HuH-7 (cell line): ENCODE data around the gene ZNF732.
"Not testable (repeated sequence)": the region's sequence is repeated elsewhere in the genome, so short reads cannot be mapped to it uniquely, and the experiment has no call there.

Experiments used
- DNase-seq: peaks from one replicate; pipeline ENCODE4 v3.0.0; 2011; ENCODE audit warnings: low spot score

ZNF732 gene

DNA sequence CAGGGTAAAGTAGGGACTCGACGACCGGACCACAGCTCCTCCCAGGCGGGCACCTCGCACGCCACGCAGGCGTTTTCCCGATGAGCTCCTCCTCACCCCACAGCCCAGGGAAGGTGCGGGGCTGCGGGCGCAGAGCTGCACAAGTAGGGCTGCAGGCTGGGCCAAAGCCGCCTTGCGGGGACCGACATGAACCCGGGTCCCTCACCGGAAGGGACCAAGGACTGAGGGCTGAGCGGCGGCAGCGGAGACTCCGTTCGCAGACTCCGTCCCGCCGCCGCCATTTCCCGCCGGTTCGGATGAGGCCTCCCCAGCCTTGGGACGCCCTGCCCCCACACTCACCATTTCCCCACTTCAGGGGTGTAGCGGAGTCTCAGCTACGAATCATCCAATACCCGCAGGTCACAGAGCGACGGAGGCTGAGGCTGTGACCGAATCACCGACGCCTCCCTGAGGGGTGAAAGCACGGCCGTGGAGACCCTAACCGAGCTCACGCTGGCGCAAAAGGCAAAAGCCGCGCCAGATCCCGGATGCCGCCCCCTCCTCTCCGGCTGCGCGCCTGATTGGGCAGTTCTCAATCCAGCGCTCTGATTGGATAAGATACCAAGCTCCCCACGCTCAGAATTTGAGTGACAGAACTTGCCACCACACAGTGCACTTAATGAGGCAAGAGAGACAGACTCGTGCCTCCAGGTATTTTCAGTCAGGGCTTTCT, at the start of gene ZNF732:
ZNF732 (minus strand) TSS at position 506 of the 712 bp plus-strand sequence; CDS start at position 342, 164 bp downstream.
- no peak for DNase-seq

DNA sequence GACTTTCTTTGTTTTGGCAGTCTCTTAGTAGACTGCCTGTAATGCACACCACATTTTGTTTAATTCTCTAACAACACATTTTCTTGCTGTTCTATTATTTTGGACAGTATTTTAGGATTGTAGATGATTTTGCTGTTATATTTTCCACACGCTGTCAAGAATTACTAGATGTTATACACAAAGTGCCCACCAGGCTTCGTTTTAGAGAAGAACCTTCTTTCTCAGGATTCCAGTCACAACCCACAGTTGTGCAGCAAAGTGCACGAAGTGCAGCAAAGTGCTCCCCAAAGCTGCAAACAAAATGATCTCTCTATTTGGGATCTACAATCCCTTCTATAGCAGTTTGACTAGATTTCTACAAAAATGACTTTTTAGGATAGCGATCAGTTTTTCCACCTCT, 34.7 kb upstream of the ZNF732 start:
- no peak for DNase-seq

DNA sequence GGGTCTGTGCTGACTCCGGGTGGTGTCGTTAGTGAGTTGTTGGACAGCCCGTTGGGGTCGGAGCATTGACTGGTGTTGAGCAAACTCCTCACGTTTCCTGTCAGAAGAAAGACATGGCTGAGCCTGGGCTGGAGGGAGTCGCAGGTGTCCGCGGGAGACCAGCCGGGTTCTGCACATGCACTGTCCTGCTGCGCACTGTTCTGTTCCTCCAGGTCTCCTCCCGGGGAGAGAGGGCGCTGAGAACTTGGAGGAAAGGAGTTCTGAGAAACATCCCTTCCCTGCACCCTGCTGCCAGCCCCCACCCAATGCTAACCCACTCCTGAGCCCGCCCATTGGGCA, 33.5 kb upstream of the ZNF732 start:
- DNase-seq, result no peak

DNA sequence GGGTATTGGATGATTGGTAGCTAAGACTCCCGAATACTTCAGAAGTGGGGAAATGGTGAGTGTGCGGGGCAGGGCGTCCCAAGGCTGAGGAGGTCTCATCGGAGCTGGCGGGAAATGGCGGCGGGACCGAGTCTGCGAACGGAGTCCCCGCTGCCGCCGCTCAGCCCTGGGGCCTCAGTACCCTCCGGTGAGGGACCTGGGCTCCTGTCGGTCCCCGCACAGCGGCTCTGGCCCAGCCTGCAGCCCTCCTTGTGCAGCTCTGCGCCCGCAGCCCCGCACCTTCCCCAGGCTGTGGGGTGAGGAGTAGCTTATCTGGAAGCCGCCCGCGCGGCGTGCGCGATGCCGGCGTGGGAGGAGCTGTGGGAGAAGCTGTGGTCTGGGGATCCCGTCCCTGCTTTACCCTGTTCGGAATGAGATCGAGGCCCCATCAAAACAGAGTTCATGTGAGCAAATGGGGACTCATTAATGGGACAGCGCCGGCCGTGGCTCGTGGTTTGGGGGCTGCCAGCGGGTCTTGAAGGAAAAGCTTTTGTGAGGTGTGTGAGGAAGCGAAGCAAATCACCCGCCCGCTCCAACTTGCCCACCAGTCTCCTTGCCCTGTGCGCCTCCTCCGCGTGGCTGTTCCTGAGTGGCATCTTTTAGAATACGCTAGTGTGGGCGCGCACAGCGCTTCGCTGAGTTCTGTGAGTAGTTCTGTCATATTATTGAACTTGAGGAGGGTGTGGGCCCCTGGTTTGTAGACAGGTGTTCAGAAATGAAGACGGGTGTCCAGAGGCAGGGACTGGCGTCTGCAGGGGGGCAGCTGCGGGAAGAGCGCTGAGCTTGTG, 32.9 kb upstream of the ZNF732 start:
- DNase-seq, result no peak

DNA sequence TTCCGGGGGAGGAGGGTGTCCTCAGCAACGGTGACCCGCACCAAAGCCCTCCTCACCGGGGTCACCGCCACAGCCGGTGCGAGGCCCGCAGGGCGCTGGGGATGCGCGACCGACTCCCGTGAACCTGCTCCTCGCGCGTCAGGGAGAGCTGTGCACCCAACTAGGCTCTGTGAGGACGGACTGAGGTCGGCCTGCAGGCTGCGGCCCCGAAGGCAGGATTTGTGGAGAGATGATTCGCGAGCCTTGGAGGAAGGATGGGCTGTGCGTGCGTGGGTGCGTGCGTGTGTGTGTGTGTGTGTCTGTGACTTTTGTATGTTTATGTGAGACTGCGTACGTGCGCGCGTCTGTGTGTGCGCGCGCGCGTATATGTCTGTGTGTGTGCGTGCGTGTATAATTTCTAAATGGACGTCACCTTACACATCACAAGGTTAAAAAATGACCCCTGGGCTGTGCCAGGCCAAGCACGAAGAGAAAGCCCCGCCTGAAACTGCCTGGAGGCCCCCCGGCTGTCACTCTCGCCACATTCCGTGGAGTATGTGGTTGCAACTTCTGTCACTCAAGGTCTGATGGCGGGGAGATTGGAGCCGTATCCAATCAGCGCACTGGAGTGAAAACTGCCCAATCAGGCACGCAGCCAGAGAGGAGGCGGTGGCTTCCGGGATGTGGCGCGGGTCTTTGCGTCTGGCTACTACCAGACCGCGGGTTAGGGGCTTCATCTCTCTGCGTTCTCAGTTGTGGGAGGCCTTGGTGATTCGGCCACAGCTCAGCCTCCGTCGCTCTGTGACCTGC, 32.1 kb upstream of the ZNF732 start, which contains the start of gene ZNF141:
ZNF141 (plus strand) TSS at position 672 of the 789 bp plus-strand sequence. CDS start 170 bp downstream, outside the sequence.
- DNase-seq, result peak; percentile 94

DNA sequence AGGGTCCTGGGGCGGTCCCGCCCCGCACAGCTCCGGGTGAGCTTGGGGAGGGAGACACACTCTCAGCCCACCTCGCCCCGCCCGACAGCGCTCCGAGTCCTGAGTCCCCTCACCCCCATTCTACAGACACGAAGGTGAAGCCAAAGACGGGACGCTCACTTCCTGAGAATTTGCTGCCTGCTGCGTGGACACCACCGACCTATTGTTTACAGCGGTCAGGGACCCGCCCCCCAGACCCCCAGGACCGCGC, 31.5 kb upstream of the ZNF732 start:
- DNase-seq, result no peak

DNA sequence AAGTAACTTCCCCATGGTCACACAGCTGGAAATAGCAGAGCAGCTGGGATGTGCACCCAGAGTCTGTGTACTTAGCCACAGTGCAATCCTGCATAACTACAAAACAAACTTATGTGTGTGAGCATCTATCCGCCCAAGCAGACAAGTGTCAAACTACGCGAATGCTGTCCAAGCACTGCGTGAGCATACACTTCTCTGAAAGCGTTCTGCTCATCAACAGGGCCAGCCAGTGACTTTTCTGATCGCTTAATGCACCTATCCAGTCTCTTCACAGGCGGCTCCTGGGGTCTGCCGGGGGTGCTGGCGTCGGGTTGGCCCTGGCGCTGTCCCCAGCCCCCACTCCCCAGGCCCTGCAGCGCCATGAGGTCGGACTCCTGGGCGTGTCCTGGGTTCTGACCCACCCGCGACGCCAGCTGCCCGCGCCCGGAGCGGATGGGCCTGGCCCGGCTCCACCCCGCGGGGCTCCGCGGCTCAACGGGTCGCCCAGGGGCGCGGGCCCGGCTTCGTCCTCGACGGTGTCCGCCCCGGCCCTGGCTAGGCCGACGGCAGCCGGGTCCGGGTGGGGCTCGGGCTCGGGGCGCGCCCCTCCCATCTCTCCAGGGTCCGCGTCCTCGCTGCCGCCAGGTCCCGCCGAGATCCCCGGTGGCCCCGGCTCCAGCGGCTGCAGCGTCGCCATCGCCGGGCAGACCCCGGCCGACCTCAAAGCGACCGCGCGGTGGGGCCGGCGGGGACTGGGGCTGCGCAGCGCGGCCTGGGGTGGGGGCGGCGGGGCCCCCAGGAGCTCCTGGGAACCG, 31.0 kb upstream of the ZNF732 start:
- no peak for DNase-seq

DNA sequence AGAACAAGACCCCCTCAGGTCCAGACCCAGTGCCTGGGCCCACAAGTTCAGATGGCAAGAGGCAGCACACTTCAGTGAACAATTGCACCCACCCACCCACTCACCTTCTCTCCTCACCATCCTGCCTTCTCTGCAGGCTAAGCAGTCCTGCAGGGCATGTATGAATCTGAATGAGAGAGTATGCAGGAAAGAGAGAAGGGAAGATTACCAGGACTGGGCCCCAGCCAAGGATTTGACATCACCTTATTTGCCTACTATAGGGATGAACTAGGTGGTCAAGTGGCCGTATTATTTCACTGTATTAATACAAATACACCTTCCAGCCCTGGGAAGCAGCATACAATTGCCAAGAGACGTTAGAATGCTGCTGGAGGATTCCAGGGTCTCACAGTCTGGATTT, 30.2 kb upstream of the ZNF732 start:
- no peak for DNase-seq

DNA sequence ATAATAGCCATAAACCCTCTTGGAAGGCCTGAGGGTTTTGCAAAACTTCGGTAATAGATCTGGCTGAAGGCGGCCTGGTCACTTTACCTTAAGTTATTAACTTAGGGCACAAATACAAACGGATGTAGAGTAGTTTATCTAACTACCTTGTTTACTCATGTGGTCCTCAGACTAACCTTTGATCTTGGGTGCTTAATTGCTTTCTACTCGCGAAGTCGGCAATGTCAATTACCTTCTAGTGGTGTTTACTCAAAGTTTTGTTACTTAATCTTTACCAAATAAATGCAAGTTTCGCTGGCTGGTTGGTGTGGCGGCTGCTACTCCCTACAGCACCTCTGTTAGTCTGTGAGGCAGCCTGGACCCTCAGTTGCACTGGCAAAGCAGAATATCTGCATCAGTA, 23.5 kb upstream of the ZNF732 start:
- DNase-seq, result peak; percentile 11

DNA sequence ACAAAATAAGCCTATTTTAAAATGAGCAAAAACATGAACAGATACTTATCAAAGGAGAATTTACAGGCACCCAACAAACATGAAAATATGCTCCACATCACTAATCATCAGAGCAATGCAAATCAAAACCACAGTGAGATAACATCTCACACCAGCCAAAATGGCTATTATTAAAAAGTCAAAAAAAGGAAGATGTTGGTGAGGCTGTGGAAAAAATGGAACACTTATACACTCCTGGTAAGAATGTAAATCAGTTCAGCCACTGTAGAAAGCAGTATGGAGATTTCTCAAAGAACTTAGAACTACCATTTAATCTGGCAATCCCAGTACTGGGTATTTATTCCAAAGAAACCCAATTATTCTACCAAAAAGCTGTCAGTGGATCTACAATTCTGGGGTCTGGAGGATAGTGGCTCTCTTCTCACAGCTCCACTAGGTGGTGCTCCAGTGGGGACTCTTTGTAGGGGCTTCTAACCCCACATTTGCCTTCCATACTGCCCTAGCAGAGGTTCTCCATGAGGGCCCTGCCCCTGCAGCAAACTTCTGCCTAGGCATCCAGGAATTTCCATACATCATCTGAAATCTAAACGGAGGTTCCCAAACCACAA, 9.1 kb upstream of the ZNF732 start:
- no peak for DNase-seq

DNA sequence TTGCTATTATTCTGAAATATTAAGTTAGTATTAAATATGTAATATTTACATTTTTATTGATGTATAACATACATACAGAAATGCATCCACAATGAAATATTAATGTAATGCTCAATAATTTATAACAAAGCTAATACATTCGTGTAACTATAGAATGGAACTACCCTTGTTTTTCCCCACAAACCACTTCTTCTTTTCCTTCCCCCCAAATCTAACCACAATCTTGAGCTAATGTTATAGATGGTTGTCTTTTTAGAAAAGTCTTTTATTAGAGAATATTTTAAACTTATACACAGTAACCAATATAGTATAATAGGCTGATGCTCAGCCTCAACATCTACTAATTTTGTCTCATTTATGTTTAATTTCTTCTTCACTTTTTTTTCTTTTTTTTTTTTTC, 4.5 kb upstream of the ZNF732 start:
- DNase-seq, result no peak

DNA sequence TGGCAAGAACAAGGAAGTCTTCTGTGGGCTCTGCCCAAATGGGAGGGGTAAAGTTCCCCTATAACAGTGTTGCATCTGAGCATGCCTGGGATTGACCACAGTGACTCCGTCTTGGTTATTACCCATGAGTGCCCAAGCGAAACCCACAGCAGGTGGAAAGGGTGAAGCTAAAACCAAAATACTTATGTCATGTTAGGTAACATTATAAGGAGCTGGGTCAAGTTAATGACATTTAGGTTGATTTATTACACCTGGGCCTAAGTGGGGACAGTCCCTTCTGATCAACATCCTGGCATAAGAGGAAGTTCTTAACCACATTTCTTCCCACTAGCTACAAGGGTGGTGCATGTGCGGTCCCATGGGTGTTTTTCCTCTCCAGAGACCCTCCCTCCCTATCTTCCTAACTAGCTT, 1.3 kb upstream of the ZNF732 start:
- no peak for DNase-seq

DNA sequence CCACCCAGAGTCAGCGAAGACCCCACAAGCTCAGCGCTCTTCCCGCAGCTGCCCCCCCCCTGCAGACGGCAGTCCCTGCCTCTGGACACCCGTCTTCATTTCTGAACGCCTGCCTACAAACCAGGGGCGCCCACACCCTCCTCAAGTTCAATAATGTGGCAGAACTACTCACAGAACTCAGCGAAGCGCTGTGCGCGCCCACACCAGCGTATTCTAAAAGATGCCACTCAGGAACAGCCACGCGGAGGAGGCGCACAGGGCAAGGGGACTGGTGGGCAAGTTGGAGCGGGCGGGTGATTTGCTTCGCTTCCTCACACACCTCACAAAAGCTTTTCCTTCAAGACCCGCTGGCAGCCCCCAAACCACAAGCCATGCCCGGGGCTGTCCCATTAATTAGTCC, 758 bp downstream of the ZNF732 start:
- not testable (repeated sequence) for DNase-seq

DNA sequence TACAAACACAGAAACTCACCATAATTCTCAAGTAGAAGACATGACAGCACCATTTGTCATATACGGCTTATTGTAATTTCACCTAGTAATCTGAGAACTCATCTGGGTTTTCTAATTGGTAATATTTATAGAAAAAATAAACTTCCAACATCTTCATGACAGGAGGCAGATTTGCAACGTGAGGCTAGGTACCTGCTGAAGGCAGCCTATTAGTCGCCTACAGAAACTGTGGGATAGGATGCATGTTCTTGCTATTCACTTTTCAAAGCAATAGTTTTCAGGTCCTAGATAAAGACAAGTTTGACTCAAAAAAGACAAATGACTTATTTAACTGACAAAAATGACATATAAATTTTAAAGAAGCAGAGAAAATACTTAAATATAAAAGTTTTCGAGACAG, 2.9 kb downstream of the ZNF732 start:
- no peak for DNase-seq

DNA sequence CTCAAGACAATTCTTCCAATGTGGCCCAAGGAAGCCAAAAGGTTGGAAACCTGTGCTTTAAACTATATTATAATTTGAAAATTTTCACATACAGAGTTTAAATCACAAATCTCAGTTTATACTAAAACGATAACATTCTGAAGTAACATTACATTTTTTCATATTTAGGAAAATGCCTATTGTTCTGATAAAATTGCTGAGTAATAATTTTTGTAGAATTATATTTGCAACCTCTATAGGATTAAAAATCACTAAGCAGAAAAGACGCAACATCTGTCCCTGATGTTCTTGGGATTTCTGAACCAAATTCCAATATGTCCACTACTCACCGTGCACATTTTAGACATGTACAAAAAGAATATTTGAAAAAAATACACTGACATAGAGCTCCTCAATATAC, 10.5 kb downstream of the ZNF732 start:
- DNase-seq, result no peak

DNA sequence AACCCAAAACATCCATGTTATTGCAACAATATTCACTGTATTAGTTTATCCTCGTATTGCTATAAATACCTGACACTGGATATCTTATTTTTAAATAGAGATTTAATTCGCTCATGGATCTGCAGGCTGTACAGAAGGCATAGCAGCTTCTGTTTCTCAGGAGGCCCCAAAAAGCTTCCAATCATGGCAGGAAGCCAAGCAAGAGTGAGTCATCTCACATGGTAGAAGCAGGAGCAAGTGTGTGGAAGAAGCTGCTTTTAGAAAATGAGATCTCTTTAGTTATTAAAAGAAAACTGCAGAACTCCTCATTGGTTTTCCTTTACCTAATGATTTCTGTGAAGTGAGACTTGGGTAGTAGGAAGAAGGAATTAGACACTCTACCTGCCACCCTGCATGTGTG, 16.4 kb downstream of the ZNF732 start:
- no peak for DNase-seq

DNA sequence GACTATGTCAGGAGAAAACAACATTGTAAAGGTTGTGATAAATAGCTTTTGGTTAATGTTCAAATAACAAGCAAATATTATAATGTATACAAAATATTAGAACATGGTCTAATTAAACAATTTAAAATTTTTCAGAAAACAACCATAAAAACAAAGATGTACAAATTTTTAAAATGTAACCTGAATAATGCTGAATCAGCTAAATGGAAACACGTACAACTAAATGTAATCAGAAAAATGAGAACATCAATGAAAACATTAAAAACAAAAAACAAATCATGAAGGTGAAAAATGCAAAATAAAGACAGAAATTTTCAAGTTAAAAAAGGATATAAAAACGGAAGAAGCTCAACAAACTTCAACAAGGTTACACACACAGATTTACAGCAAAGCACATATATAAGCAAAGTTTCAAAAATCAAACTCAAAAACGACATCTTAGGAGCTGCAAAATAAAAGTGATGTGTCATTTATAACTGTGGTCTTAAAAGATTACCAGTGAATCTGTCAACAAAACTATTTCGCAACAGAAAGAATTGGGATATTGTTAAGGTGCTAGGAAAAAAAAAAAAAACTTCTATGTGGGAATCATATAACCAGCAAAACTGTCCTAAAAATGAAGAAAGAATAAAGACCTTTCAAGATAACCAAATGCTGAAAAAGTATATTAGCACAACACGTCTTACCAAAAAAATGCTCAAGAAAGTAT, 31.8 kb downstream of the ZNF732 start:
- DNase-seq, result no peak

DNA sequence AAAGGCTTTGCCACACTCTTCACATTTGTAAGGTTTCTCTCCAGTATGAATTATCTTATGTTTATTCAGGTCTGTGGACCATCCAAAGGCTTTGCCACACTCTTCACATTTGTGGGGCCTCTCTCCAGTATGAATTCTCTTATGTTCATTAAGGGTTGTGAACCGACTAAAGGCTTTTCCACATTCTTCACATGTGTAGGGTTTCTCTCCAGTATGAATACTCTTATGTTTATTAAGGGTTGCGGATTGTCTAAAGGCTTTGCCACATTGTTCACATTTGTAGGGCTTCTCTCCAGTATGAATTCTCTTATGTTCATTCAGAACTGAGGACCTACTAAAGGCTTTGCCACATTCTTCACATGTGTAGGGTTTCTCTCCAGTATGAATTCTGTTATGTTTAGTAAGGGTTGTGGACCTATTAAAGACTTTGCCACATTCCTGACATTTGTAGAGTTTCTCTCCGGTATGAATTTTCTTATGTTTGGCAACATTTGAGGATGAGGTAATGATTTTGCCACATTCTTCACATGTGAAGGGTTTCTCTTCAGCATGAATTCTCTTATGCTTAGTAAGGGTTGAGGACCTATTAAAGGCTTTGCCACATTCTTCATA, 33.7 kb downstream of the ZNF732 start:
- DNase-seq, result no peak

DNA sequence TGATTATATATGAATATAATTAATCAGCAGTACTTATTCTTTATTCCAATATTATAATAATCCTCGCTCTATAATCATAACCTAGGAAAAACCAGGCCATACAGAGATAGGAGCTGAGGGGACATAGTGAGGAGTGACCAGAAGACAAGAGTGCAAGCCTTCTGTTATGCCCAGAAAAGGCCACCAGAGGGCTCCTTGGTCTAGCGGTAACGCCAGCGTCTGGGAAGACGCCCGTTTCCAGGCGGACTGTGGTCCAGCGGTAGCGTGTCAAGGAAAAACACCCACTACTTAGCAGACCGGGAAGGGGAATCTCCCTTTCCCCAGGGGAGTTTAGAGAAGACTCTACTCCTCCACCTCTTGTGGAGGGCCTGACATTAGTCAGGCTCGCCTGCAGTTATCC, 46.0 kb downstream of the ZNF732 start:
- DNase-seq, result not testable (repeated sequence)

DNA sequence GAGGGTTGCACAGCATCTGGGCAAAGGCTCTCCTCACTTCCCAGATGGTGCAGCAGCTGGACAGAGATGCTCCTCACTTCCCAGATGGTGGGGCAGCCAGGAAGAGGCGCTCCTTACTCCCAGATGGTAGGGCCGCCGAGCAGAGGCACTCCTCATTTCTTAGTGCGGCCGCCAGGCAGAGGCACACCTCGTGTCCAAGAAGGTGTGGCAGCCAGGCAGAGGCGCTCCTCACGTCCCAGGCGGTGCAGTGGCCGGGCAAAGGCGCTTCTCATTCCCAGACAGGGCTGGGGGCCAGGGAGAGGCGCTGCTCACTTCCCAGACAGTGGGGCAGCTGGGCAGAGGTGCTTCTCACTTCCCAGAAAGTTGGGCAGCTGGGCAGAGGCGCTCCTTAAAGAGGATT, 48.8 kb downstream of the ZNF732 start:
- no peak for DNase-seq
